SKM-1 treated with dmso at 0.1 percent for 144 hours (cell line): Measurements from ENCODE around the gene TPST1.
"Not testable (repeated sequence)": the region's sequence is repeated elsewhere in the genome, so short reads cannot be mapped to it uniquely, and the experiment has no call there.

Experiments used
- DNase-seq: peaks from one replicate; lab custom pipeline; 2025; ENCODE audit not compliant: unreplicated experiment; lab: John Stamatoyannopoulos, UW

Gene TPST1

GRCh38 chr7:66187905-66188304, 17.2 kb upstream of the TPST1 start:
- no peak for DNase-seq

DNA sequence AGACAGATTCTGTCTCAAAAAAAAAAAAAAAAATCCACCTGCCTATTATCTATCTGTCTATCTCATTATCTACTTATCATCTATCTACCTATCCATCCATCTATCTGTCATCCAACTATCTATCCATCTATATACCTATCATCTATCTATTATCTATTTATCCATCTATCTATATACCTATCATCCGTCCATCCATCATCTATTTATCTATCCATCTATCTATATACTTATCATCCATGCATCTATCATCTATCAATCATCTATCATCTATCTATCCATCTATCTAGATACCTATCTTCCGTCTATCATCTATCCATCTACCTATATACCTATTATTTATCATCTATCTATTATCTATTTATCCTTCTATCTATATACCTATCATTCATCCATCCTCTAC, 16.5 kb upstream of the TPST1 start:
- DNase-seq = no peak

GRCh38 chr7:66189695-66190503, 15.2 kb upstream of the TPST1 start:
- no peak for DNase-seq

DNA sequence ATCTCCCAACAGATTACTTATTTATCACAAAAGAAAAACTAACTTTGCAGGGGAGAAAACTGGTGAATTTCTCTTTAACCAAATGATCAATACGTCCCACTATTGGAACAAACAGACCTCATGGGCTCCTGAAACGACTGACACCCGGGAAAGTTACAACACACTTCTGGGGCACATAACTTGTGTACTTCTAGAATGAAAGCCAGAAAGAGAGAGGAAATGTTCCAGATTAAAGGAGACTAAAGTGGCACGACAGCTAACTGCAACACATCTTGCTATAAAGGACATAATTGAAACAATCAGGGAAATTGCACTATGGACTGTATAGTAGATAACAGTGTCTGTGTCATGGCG, 14.7 kb upstream of the TPST1 start:
- DNase-seq = no peak

DNA sequence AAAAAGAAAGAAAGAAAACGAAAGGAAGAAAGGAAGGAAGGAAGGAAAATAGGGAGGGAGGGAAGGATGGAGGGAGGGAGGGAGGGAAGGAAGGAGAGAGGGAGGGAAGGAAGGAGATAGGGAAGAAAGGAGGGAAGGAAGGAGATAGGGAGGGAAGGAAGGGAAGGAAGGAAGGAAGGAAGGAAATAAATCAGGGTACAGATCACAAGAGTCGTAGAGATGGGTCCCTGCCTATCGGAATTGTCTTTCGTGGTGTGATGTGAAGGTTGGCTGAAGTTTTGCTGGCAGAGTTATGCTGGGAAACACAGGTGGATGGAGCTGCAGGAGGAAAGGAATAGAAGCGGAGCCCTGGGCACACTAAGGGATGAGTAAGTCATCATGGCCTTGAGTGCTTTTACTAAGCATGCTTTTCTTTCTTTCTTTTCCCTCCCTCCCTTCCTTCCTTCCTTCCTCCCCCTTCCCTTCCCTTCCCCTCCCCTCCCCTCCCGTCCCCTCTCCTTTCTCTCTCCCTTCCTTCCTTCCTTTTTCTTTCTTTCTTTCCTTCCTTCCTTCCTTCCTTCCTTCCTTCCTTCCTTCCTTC, 11.9 kb upstream of the TPST1 start:
- DNase-seq = no peak

DNA sequence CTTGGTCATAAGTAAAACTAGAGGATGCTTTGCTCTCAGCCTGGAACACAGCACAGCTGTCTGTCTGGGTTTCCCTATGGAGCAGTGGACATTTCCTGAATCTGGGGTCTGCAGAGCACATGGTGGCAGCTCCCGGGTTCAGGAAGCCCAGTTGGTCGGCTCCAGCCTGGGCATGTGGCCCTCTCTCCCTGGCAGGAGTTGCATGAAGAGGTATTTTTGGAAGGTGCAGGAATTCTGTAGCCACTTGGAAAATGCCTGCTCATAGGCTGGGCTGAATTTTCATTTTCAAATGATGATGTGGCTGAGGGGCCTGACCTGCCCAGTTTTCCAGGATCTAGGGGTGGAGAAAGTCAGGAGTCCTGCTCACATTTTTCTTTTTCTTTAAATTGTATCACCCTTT, 6.7 kb upstream of the TPST1 start:
- no peak for DNase-seq

DNA sequence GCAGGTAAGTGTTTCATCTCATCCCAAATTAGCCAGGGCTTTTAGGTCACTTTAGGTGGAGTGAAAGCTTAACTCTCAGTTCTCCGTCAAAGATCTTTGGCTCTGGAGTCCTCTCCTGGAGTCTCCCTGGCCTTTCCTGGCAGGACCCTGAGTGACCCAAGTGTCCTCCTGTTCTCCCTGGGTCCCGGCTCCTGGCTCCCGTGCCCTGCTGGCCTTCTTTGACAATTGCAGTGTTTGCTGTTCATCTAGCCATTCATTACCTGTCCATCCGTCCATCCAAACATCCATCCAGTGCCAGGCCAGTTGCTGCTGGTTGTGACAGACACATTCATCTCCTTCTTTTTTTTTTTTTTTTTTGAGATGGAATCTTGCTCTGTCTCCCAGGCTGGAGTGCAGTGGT, 6.2 kb upstream of the TPST1 start:
- DNase-seq = no peak

- DNase-seq = no peak
Observed at GRCh38 chr7:66202441-66202840, 2.7 kb upstream of the TPST1 start.

DNA sequence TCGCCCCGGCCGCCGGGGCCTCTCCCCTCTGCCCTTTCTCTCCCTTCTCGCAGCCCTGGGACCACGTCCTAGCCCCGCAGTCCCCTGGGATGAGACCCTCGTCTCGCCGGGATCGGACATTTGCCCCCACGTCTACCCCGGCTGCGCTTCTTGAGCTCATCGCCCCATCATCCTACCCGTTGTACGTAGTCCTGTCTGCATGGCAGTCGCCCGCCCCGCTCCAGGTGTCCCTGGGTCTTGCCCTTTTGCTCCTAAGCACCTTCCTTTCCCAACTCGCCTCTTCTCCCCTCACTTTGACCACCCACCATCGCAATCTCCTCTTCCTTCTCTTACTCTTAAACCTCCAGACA, 582 bp downstream of the TPST1 start:
- no peak for DNase-seq

DNA sequence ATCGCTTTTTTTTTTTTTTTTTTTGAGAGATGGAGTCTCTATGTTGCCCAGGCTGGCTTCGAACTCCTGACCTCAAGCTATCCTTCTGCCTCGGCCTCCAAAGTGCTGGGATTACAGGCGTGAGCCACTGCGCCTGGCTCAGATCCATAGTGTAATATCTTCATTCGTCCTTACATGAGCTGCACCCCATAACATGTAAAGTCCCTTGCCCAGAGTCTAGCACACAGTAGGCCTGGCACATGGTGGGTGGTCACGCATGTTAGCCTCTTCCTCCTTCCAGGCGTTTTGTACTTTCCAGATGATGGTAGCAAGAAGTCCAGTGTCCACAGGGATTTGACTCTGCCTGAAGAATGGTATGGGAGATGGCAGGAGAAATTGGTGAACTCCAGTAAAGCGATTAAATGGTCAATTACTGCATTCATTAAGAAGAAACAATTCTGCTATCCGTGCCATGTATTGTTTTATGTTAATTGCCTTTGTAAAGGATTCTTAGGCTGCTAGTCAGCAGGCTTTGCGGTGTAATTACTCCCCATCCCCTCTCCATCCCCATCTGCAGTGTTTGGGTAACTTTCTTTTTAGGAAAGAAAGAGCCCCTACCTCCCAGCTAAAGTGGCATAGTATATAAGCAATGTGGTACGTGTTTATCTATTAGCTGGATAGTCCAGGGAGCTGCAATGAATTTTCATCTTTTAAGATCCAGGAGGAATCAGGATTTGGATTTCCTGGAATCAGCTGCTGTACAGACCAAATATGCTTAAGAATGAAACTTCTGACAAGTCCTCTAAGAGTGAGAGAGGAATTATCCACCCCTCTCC, 1.2 kb downstream of the TPST1 start:
- no peak for DNase-seq

- DNase-seq = no peak
Observed at GRCh38 chr7:66206934-66207240, 1.8 kb downstream of the TPST1 start.

- no peak for DNase-seq
Observed at GRCh38 chr7:66207540-66207939, 2.4 kb downstream of the TPST1 start.

DNA sequence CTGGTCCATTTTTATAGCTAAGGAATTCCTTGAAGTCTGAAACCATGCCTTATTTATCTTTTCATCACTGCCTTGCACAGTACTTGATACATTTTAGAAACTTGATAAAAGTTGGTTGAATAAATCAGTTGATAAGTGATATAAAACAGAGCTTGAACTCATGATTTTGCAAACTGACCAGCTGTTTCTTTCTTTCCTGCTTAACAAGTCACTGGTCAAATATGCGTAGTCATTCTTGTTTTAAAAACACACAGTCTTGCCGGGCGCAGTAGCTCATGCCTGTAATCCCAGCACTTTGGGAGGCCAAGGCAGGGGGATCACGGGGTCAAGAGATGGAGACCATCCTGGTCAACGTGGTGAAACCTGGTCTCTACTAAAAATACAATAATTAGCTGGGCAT, 6.3 kb downstream of the TPST1 start:
- DNase-seq = no peak

DNA sequence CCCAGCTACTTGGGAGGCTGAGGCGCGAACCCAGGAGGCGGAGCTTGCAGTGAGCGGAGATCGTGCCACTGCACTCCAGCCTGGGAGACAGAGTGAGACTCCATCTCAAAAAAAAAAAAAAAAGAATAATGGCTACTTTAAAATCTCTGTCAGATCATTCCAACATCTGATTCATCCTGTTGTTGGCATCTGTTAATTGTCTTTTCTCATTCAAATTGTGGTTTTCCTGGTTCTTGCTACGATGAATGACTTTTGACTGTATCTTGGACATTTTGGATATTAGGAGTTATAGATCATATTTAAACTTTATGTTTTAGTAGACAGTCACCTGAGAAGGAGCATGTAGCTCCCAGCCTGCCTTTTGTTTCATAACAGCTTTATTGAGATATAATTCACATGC, 8.5 kb downstream of the TPST1 start:
- no peak for DNase-seq

- no peak for DNase-seq
Observed at GRCh38 chr7:66216687-66217086, 11.6 kb downstream of the TPST1 start.

DNA sequence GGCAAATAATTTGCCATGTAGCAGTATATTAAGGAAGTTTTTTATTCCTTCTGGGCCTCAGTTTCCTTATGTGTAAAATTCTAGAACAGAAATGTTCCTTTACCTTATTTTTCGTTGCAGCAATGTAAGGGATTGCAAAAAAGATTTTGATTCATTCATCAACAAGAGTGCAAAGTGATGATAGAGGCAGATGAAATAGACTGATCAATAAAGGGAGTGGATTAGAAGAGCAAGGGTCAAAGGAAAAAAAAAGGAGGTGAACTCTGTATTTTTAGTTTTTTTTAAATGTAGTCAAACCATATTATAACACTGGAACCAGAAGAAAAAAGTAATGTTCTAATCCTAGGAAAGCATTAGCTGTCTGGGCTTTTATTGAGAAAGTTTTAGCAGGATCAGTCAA, 14.7 kb downstream of the TPST1 start:
- DNase-seq = no peak

DNA sequence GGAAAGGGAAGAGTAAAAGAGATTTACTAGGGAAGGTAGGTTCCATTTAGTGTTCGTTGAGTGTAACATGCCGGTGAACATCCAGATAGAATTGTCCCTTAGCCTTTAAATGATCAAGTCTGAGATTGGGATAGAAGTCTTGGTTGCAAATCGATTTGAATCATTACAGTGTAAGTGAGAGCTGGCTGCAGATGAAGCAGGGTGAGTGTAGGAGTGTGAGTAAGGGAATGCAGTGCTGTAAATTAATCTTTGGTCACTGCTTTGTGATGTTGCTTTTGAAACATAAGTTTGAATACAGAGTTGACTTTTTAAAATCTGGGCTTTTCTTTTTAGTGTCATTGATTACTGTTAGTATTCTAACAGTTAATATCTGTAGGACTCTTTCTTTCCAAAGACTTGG, 16.3 kb downstream of the TPST1 start:
- no peak for DNase-seq

GRCh38 chr7:66227808-66228207, 22.7 kb downstream of the TPST1 start:
- DNase-seq = no peak

GRCh38 chr7:66231326-66232216, 26.4 kb downstream of the TPST1 start:
- not testable (repeated sequence) for DNase-seq

GRCh38 chr7:66233638-66234037, 28.5 kb downstream of the TPST1 start:
- no peak for DNase-seq

- no peak for DNase-seq
Observed at GRCh38 chr7:66236713-66237303, 31.7 kb downstream of the TPST1 start.
